Naive B cell (primary cell): ENCODE measurements around the gene NUDCD3. TPM values are rescaled to one million over a fixed set of nuclear protein-coding genes. Genes with fewer than 3 reads are reported as not detected.

ENCODE experiments used
- ATAC-seq, 2 donors: fragments of 150-1000 bp; cut with Tn5 transposase; 2 replicates each; pipeline ENCODE4 v1.10.0; 2021; ENCODE audit warnings: low read depth in 2 of 2, mild to moderate bottlenecking in 2 of 2, moderate library complexity in 2 of 2
- DNase-seq: peaks from one replicate; pipeline ENCODE4 v3.0.0; 2022
- H3K27ac Mint-ChIP-seq, 6 donors: one replicate each; pipeline ENCODE4 v1.8.0; 2020 to 2022; ENCODE audit warnings: mild to moderate bottlenecking in 6 of 6, mixed read lengths in 6 of 6, moderate library complexity in 5 of 6, inconsistent platforms in 2 of 6
- H3K27me3 Mint-ChIP-seq, 3 donors: one replicate each; pipeline ENCODE4 v1.8.0; 2021 to 2022; ENCODE audit warnings: mixed read lengths in 3 of 3, mild to moderate bottlenecking in 1 of 3
- H3K36me3 Mint-ChIP-seq, 2 donors: one replicate each; pipeline ENCODE4 v1.8.0; 2020 to 2022; ENCODE audit warnings: mixed read lengths in 2 of 2, inconsistent platforms in 1 of 2, mild to moderate bottlenecking in 1 of 2
- H3K4me1 Mint-ChIP-seq, 3 donors: one replicate each; pipeline ENCODE4 v1.8.0; 2020 to 2022; ENCODE audit warnings: mixed read lengths in 3 of 3, inconsistent platforms in 1 of 3, mild to moderate bottlenecking in 1 of 3, moderate library complexity in 1 of 3
- H3K4me3 Mint-ChIP-seq, 8 donors: one replicate each; pipeline ENCODE4 v1.8.0; 2020 to 2022; ENCODE audit warnings: mild to moderate bottlenecking in 8 of 8, mixed read lengths in 8 of 8, moderate library complexity in 8 of 8, inconsistent platforms in 2 of 8
- H3K9me3 Mint-ChIP-seq, 7 donors: one replicate each; pipeline ENCODE4 v1.8.0; 2020 to 2022; ENCODE audit warnings: mixed read lengths in 7 of 7, mild to moderate bottlenecking in 5 of 7, inconsistent platforms in 2 of 7, moderate library complexity in 1 of 7
- polyA plus RNA-seq, 6 donors: library from polyadenylated mRNA; unstranded; fragments of 300-500 nt; fragmentation: Illumina TruSeq; gene quantifications; one replicate each; pipeline ENCODE4 v1.2.3, GENCODE V29; 2021; ENCODE audit warnings: low read depth in 6 of 6

NUDCD3 gene
- polyA plus RNA-seq, 6 donors from 2014 or later = 32.8 to 70.2 (median 64.4) TPM

- H3K36me3 Mint-ChIP-seq = peaks cover 9 to 12% of the 10 kb centered on the region in 2 donors
- no peak for DNase-seq
- H3K9me3 Mint-ChIP-seq = no peaks in the 10 kb centered on the region
- H3K4me1 Mint-ChIP-seq = peaks cover 0 to 10% (median 0%) of the 10 kb centered on the region in 3 donors
- peak overlapping the region in 2 of 6 donors; percentile 32 to 67 for H3K27ac Mint-ChIP-seq
- H3K4me3 Mint-ChIP-seq = no peak overlapping the region
- ATAC-seq = no peak
- no peaks in the 10 kb centered on the region for H3K27me3 Mint-ChIP-seq
Observed at GRCh38 chr7:44385434-44386138, 104.9 kb downstream of the NUDCD3 start.

DNA sequence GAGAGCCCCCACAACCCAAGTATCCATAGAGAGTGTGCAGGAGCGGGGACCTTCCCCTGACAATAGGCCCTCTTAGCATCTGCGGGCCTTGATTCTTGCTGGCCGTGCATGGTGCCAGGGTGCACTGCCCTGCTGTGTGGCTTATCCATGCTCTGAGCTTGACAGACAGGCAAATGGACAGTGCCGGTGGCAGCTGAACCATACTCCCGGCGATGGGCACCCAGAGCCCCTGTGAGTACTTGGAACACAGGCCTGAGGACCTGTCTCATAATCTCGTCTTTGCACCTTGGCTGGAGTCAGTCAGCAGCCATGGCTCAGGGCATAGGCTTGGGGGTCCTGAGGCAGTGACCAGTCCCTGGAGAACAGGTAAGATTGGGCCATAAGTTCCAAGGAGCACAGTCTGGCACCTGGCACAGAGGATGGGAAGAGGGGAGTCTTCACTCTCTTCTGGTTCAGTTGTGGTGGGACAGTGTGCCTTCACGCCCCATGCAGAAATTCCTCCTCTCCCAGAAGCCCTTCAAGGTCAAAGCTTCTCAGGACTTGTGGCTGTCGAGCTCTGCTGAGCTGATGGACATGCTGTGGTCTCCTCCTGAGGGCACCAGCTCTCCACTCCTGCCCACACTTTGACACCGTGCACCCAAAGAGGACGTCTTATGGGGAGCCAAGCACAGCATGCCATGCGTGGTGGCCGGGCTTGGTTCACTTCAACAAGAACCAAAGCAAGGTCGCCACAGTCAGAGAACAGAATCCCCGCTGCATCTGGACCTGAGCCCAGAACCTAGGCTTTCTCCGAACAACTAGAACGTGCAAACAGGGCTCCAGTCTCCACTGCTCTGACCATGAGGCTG lies 105.6 kb downstream of the NUDCD3 start:
- H3K36me3 Mint-ChIP-seq = peaks cover 8 to 9% of the 10 kb centered on the region in 2 donors
- H3K4me3 Mint-ChIP-seq = no peak overlapping the region
- H3K4me1 Mint-ChIP-seq = peaks cover 0 to 18% (median 0%) of the 10 kb centered on the region in 3 donors
- no peak for DNase-seq
- no peaks in the 10 kb centered on the region for H3K27me3 Mint-ChIP-seq
- H3K9me3 Mint-ChIP-seq = no peaks in the 10 kb centered on the region
- peak overlapping the region in 2 of 6 donors; percentile 19 to 67 for H3K27ac Mint-ChIP-seq
- no peak for ATAC-seq

DNA sequence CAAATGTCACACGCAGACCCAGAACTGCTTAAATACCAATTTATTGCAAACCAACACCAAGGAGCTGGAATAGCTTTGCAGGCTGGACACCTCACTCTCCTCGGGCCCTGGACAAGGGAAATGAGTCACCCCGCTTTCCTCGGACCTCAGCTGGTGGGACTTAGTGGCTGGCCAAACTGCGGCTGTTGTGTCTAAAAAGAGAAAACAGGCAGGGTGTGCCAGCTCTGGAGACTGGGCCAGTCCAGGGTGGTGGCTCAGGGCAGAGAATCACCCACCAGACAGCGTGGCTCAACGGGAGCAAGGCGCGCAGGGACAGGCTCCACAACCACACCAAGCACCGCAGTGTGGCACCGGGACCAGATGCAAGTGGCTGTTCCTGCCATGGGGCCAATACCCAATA lies 106.9 kb downstream of the NUDCD3 start:
- peaks cover 0 to 20% (median 0%) of the 10 kb centered on the region in 3 donors for H3K4me1 Mint-ChIP-seq
- H3K4me3 Mint-ChIP-seq = no peak overlapping the region
- H3K9me3 Mint-ChIP-seq = no peaks in the 10 kb centered on the region
- peaks cover 8 to 9% of the 10 kb centered on the region in 2 donors for H3K36me3 Mint-ChIP-seq
- no peak for DNase-seq
- H3K27ac Mint-ChIP-seq = no peak overlapping the region
- H3K27me3 Mint-ChIP-seq = no peaks in the 10 kb centered on the region
- ATAC-seq = no peak

- Mint-ChIP-seq H3K4me1 (peaks cover 2 to 21% (median 5%) of the 10 kb centered on the region in 3 donors), H3K27ac (peak overlapping the region in 5 of 6 donors; percentile 9 to 90 (median 73)), H3K36me3 (peaks cover 8 to 9% of the 10 kb centered on the region in 2 donors), H3K27me3 (no peaks in the 10 kb centered on the region), H3K9me3 (no peaks in the 10 kb centered on the region), H3K4me3 (no peak overlapping the region)
- DNase-seq (no peak), ATAC-seq (no peak)
Observed at GRCh38 chr7:44382459-44383265, 107.8 kb downstream of the NUDCD3 start.

DNA sequence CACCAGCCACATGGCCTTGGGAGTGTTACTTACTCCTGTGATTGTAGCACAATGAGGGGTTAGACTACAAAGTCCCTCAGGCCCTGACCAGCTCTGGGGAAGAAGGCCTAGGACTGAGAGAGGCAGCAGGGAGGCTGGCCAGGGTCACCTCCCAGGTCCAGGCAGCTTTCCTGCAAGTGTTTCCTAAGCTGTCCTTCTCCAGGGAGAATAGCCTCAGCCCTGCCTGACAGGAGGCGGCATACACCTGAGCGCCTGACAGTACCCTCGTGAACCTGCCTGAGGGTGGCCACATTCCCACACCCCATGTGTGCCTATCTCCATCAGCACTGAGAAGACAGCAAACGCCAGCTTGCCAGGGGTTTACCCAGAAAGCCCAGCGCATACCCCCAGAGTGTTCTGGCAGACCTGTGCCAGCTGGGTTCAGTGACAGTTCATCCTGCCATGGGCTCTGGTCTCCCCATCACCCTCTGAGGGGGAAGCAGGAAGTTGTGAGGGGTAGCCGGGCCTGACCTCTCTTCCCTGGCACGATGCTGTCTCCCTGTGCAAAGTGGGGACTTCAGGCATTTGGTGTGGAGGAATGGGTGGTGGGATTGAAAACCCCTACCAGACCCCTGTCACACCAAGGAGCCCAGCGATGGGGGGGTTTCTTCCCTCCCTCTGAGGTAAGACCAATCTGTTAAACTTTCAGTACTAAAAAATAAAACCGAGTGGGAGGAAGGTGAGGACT lies 108.8 kb downstream of the NUDCD3 start:
- H3K4me1 Mint-ChIP-seq = peaks cover 8 to 31% (median 12%) of the 10 kb centered on the region in 3 donors
- peaks cover 8 to 9% of the 10 kb centered on the region in 2 donors for H3K36me3 Mint-ChIP-seq
- ATAC-seq (no peak), DNase-seq (no peak)
- peak overlapping the region in 2 of 6 donors; percentile 28 to 56 for H3K27ac Mint-ChIP-seq
- no peaks in the 10 kb centered on the region for H3K9me3 Mint-ChIP-seq
- peak overlapping the region in 1 of 8 donors; percentile 56 for H3K4me3 Mint-ChIP-seq
- H3K27me3 Mint-ChIP-seq = no peaks in the 10 kb centered on the region

- DNase-seq = no peak
- peaks cover 8 to 9% of the 10 kb centered on the region in 2 donors for H3K36me3 Mint-ChIP-seq
- peak overlapping the region in 3 of 6 donors; percentile 56 to 88 (median 69) for H3K27ac Mint-ChIP-seq
- H3K4me3 Mint-ChIP-seq = no peak overlapping the region
- no peak for ATAC-seq
- H3K27me3 Mint-ChIP-seq = no peaks in the 10 kb centered on the region
- H3K9me3 Mint-ChIP-seq = no peaks in the 10 kb centered on the region
- H3K4me1 Mint-ChIP-seq = peaks cover 8 to 36% (median 13%) of the 10 kb centered on the region in 3 donors
Observed at GRCh38 chr7:44380831-44381493, 109.5 kb downstream of the NUDCD3 start.

GRCh38 chr7:44380189-44380830 lies 110.1 kb downstream of the NUDCD3 start:
- ATAC-seq = no peak
- Mint-ChIP-seq H3K4me3 (no peak overlapping the region), H3K9me3 (no peaks in the 10 kb centered on the region), H3K27ac (peak overlapping the region in 2 of 6 donors; percentile 69 to 88), H3K27me3 (no peaks in the 10 kb centered on the region), H3K4me1 (peaks cover 8 to 32% (median 13%) of the 10 kb centered on the region in 3 donors), H3K36me3 (peaks cover 3 to 7% of the 10 kb centered on the region in 2 donors)
- no peak for DNase-seq

DNA sequence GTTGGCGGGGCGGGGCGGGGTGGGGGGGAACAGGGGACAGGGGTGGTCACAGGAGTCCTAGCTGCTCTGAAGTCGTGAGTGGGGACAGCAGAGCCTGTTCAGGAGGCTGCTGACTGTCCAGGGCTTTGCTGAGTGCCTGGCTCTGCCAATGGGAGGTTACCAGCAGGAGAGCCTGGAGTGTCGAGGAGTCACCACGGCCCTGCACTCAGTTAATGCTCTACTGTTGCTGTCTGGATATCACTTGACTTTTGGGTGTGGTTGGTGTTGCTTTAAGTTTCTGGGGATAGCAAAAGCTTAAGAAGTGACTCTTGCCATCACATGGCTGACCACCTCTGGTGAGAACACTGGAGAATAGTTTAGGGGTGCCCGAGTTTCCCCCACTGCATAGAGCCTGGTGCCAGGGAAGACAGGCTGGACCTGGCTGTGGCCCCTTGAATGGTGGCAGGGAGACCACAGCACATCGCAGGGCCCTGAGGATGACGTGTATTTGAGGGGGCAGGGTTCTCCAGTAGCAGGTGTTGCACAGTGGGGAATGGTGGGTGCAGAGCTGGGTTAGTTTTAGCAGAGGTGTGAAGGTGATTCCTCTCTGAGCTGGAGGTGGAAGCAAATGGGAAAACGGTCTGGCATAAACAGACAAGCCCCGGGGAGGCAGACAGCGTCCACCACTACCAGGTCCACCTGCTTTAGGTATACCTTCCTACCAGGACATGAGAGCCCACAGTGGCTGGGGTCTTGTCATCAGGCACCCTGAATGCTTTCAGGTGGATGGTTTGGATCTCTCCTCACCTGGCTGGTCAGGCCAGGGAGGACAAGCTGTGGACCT lies 110.9 kb downstream of the NUDCD3 start:
- Mint-ChIP-seq H3K27me3 (peaks cover 0 to 7% (median 5%) of the 10 kb centered on the region in 3 donors), H3K36me3 (no peaks in the 10 kb centered on the region), H3K4me3 (peak overlapping the region in 1 of 8 donors; percentile 4), H3K9me3 (no peaks in the 10 kb centered on the region), H3K27ac (peak overlapping the region in 1 of 6 donors; percentile 84), H3K4me1 (peaks cover 8 to 29% (median 13%) of the 10 kb centered on the region in 3 donors)
- DNase-seq = no peak
- ATAC-seq = no peak

- Mint-ChIP-seq H3K9me3 (no peaks in the 10 kb centered on the region), H3K27me3 (peaks cover 0 to 14% (median 9%) of the 10 kb centered on the region in 3 donors), H3K4me1 (peaks cover 8 to 29% (median 13%) of the 10 kb centered on the region in 3 donors), H3K4me3 (no peak overlapping the region), H3K27ac (peak overlapping the region in 1 of 6 donors; percentile 84), H3K36me3 (no peaks in the 10 kb centered on the region)
- DNase-seq (no peak), ATAC-seq (no peak)
Observed at GRCh38 chr7:44378744-44379143, 111.7 kb downstream of the NUDCD3 start.

- peaks cover 4 to 22% (median 9%) of the 10 kb centered on the region in 3 donors for H3K27me3 Mint-ChIP-seq
- DNase-seq = no peak
- ATAC-seq = peak; percentile 54 to 73
- no peaks in the 10 kb centered on the region for H3K9me3 Mint-ChIP-seq
- H3K4me1 Mint-ChIP-seq = peaks cover 8 to 29% (median 13%) of the 10 kb centered on the region in 3 donors
- H3K4me3 Mint-ChIP-seq = no peak overlapping the region
- peak overlapping the region in 4 of 6 donors; percentile 50 to 84 (median 67) for H3K27ac Mint-ChIP-seq
- H3K36me3 Mint-ChIP-seq = no peaks in the 10 kb centered on the region
Observed at GRCh38 chr7:44377681-44378421, 112.6 kb downstream of the NUDCD3 start.

- no peak for DNase-seq
- Mint-ChIP-seq H3K9me3 (no peaks in the 10 kb centered on the region), H3K4me3 (no peak overlapping the region), H3K27ac (peak overlapping the region in 3 of 6 donors; percentile 60 to 90 (median 84)), H3K27me3 (peaks cover 7 to 22% (median 9%) of the 10 kb centered on the region in 3 donors), H3K4me1 (peaks cover 8 to 29% (median 13%) of the 10 kb centered on the region in 3 donors), H3K36me3 (no peaks in the 10 kb centered on the region)
- no peak for ATAC-seq
Observed at GRCh38 chr7:44377134-44377463, 113.4 kb downstream of the NUDCD3 start.
